H54 (cell line): Measurements from ENCODE around the gene KDM4F.
"Not testable (repeated sequence)": the region's sequence is repeated elsewhere in the genome, so short reads cannot be mapped to it uniquely, and the experiment has no call there.

ENCODE experiments used
- DNase-seq: peaks from one replicate; pipeline ENCODE4 v3.0.0; 2011; ENCODE audit warnings: low spot score, mixed read lengths; ENCODE audit not compliant: insufficient read length
- FAIRE-seq: peaks from 3 replicates; lab custom pipeline; 2011; peaks lifted over from hg19 to GRCh38; lab: Jason Lieb, UNC
- POLR2A ChIP-seq: IDR thresholded peaks from 2 replicates; pipeline ENCODE4 v1.6.1; 2011; ENCODE audit warnings: low read depth, mild to moderate bottlenecking, low read length

KDM4F gene

DNA sequence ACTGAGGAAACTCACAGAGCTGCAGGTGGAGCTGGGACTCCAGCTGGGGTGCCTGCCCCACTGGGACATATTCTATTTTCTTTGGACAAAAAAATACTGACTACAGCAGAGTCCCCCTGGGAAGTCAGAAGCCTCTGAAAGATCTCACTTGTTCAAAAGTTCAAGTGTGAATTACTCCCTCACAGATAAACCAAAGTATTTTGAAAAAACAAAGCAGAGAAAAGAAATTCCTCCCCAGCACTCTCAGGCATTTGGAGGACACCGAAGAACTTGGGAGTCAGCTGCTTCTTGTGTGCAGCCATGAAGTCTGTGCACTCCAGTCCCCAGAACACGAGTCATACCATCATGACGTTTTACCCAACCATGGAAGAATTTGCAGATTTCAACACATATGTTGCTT, at the start of gene KDM4F:
TSS of gene KDM4F (plus strand) at position 301 of the 400 bp plus-strand sequence.
- FAIRE-seq, DNase-seq: not testable (repeated sequence)

DNA sequence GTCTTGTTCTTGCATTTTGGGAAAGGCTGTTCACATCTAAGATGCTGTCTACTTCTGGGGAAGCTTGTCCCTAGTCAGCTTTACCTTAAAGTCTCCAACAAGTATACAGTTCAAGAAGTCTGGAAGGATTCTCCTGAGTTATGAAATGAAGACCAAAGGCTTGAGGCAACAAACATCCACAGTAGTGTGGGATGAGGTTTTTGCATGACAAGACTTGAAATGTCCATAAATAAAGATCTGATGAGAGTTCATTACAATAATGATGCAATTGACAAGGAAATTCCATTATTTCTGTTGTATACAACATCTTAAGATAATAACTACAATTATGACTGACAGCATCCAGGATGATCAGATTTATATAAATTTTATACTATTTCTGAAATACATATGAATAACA, 45.5 kb upstream of the KDM4F start:
- DNase-seq, result no peak
- FAIRE-seq, result no peak
- TF ChIP-seq POLR2A, result no peak

DNA sequence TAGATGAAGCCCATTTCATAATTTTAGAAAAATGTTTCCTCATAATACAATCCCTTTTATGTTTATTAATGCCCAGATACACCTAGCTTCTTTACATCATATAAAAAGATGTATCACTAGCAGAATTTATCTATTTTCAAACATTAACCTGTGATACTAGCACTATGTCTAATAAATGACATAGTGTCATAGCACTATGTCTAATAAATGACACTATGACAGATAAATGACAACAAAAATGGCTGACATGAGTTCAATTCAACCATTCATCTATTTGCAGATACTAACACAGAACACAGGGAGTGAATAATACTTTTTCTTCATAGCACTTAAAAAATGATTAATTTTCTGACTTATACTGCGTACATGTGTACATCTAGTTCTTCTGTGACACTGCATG, 43.6 kb upstream of the KDM4F start:
- TF ChIP-seq POLR2A, result no peak
- DNase-seq, result no peak
- FAIRE-seq, result no peak

- DNase-seq (no peak), FAIRE-seq (no peak)
- TF ChIP-seq POLR2A, result no peak
These were observed 37.8 kb upstream of the KDM4F start for GRCh38 chr11:95011376-95011775.

DNA sequence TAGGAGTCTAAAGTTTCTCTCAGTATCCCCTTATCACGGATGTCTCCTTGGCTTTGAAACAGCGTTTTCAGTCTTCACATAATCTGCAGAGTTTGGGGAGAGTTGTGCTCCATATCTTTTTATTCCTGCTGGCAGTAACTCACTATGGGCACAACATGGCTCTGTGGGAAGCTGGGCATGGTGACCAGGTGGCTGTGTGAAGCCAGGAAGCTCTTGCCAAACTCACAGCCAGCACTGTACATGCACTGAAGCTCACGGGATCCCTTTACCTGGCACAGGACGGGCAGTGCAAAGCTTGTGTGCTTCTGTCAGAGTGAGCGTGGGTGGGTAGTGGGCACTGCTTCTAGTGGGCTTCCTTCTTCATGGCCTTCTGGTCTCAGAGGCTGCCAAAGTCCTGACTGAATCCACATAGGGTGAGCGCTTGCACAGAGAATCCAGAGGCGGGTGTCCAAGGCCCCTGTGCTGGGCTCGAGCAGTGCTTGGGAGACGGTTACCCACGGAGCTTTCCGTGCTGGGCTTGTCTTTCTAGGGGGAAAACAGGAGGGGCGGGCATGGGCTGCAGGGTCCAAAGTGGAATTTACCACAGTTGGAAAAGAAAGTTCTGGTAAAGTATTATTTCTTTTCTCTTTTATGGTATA, 34.9 kb upstream of the KDM4F start:
- TF ChIP-seq POLR2A, result no peak
- no peak for FAIRE-seq
- DNase-seq, result no peak

- FAIRE-seq (no peak), DNase-seq (no peak)
- TF ChIP-seq POLR2A, result no peak
These were observed 33.1 kb upstream of the KDM4F start for GRCh38 chr11:95016139-95016538.

DNA sequence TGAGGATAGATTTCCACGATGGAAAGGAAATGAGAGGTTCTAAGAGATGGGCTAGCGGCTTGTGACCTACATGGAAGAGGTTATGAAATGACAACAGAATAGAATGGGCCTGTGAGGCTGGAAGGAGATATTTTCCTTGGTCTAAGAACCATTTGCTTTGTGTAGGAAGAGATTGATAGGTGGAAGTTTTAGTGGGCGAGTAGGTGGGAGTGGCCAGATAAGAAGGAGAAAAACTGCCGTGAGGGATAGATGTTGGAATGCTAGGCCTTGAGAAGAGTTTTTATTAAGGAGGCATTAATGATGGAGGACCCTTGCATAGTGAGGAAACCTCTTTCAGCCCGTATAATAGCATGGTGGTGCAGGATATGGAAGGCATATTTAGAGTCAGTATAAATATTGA, 27.8 kb upstream of the KDM4F start:
- DNase-seq, FAIRE-seq: not testable (repeated sequence)

DNA sequence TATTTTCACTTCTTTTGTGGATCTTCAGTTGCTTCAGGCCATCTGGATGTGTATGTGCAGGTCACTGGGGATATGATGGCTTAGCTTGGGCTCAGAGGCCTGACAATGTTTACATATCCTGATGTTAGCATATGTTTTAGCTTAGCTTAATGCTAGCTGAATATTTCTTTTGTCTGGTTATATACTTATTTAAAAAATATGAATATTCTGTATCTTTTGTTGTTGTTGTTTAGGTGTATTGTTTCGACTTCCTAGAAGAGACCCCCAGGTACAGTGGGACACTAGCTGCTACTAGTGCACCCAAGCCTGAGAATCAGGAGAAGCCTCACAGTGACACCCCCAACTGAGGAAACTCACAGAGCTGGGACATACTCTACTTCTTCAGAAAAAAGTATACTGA, 24.3 kb upstream of the KDM4F start, which contains the start of gene KDM4E:
TSS of gene KDM4E (plus strand) at position 301 of the 400 bp plus-strand sequence. CDS start 300 bp downstream, outside the sequence.
- DNase-seq (no peak), FAIRE-seq (no peak)
- TF ChIP-seq POLR2A, result no peak

- DNase-seq, FAIRE-seq: not testable (repeated sequence)
These were observed 23.6 kb upstream of the KDM4F start for GRCh38 chr11:95025594-95025993.

GRCh38 chr11:95028357-95028756, 20.9 kb upstream of the KDM4F start:
- DNase-seq (no peak), FAIRE-seq (no peak)
- no peak for TF ChIP-seq POLR2A

DNA sequence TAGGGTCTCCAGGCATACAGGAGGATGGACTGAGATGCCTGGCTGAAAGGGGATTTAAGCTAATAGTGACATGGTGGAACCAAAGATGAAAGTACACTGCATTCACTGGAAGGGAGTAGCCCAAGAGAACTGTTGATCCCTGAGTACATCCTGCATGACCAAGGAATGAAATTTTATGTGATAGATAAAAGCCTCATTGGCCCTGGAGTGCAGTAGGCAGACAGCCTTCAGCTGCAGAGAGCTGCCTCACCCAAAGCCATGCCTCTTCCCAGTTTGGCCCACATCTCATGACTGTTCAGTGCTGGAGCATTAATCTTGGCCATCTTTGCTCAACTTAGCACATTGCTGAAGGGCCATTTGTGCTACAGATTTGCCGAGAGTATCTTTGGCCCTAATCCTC, 16.2 kb upstream of the KDM4F start:
- no peak for DNase-seq
- FAIRE-seq, result no peak
- no peak for TF ChIP-seq POLR2A

DNA sequence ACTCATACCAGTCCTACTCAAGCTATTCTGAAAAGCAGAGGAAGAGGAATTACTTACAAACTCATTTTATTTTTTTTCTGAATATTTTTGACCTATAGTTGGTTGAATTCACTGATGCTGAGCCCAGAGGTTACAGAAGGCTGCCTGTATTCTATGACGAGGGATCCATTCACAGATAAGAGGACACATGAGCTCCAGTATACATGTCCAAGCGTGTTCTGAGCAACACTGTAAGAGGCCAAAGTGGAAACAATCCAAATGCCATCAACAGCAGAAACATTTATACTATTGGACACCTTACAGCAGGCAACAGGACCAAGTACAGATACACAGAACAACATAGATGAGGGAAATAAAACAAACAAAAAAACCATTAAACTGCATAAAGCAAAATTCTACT, 13.9 kb upstream of the KDM4F start:
- FAIRE-seq (no peak), DNase-seq (no peak)

DNA sequence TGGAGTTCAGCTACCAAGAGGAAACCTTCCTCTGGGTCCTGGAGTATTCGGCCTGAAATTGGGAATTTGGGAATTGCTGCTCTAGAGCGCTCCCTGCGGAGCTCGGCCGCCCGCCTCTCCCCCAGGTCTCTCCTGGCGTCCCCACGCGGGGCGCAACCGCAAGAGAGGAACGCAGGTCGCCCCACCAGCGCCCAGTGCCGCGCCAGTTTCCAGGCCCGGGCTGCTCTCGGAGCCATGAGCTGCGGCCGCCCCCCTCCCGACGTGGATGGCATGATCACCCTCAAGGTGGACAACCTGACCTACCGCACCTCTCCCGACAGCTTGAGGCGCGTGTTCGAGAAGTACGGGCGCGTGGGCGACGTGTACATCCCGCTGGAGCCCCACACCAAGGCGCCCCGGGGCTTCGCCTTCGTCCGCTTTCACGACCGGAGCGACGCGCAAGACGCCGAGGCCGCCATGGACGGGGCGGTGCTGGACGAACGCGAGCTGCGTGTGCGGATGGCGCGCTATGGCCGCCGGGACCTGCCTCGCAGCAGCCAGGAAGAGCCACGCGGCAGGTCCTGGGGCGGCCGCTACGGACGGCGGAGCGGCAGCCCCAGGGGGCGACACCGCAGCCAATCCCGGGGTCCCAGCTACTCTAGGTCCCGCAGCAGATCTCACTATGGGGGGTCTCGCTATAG, 11.7 kb upstream of the KDM4F start:
- not testable (repeated sequence) for FAIRE-seq, DNase-seq

More for the DNA sequence above, 13.9 kb upstream of the KDM4F start:
- no peak for TF ChIP-seq POLR2A

GRCh38 chr11:95042239-95042638, 7.0 kb upstream of the KDM4F start:
- TF ChIP-seq POLR2A, result no peak
- DNase-seq, result no peak
- FAIRE-seq, result no peak

DNA sequence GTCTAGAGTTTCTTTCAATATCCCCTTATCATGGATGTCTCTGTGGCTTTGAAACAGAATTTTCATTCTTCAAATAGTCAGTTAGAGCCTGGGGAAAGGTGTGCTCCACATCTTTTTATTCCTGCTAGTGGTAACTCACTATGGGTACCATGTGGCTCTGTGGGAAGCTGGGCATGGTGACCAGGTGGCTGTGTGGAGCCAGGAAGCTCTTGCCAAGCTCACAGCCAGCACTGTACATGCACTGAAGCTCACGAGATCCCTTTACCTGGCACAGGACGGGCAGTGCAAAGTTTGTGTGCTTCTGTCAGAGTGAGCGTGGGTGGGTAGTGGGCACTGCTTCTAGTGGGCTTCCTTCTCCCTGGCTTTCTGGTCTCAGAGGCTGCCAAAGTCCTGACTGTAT, 6.3 kb upstream of the KDM4F start:
- no peak for TF ChIP-seq POLR2A
- no peak for FAIRE-seq
- no peak for DNase-seq
